GM15510 (cell line): ENCODE data around the gene COQ3.

Experiments used
- POLR2A ChIP-seq: IDR thresholded peaks from 3 replicates; pipeline ENCODE4 v1.6.1; 2011; ENCODE audit warnings: borderline replicate concordance; ENCODE audit not compliant: insufficient read length; ENCODE audit errors: extremely low read depth

The COQ3 gene

GRCh38 chr6:99415446-99415845, 21.5 kb upstream of the COQ3 start:
- no peak for TF ChIP-seq POLR2A

DNA sequence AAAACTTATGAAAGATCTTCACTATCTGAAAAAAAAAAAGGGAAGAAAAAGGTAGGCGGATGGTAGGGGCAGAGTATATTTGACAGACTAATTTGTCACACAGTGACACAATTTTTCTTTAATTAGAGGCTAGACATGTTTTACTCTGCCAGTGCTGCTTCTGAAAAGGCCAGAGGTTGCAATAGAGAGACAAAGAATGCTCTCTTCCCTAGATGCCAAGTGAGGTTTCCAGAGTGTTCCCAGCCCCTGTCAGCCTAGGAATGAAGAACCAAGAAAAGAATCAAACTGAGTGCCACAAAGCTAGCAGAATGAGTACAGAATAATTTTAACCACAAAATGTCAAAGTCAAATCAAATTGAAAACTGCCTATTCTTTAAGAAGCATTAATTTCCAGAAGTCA, 18.1 kb upstream of the COQ3 start:
- no peak for TF ChIP-seq POLR2A

- no peak for TF ChIP-seq POLR2A
Measured at GRCh38 chr6:99409672-99410071, 15.7 kb upstream of the COQ3 start.

DNA sequence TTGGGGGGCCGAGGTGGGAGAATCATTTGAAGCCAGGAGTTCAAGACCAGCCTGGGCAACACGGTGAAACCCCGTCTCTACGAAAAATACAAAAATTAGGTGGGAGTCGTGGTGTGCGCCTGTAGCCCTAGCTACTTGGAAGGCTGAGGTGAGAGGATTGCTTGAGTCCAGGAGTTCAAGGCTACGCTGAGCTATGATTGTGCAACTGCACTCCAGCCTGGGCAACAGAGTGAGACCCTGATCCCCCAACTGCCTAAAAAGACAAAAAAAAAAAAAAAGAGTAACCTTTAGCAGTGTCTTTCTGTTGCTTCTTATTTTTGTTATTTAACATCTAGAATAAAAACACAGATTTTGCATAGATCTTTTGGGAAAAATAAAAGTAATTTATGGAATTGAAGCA, 13.1 kb upstream of the COQ3 start:
- TF ChIP-seq POLR2A = no peak

DNA sequence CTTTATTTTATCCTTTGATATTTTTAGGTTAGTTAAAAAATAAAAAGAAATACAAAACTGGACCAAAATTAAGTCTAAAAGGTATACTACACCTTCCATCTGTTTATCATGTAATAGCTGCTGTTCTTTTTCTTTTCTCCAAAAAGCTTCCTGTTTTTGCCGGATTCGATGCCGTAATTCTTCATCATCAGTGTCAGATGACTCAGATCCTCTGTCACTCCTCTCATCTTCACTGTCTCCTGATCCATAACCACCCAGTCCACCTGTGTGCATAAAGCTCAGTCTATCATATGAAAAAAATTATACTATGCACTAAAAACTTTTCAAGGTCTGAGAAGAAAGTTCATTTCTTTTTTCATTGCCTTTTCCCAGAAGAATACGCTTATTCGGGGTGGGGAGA, 8.5 kb upstream of the COQ3 start:
- TF ChIP-seq POLR2A = no peak

DNA sequence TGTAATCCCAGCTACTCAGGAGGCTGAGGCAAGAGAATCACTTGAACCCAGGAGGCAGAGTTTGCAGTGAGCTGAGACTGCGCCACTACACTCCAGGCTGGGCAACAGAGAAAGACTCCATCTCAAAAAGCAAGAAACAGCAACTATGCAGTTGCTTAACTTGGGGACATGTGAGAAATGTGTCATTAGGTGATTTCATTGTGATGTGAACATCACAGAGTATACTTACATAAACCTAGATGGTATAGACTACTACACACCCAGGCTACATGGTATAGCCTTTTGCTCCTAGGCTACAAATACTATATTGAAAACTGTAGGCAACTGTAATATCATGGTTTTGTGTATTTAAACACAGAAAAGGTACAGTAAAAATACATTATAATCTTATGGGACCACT, 3.3 kb upstream of the COQ3 start:
- no peak for TF ChIP-seq POLR2A

DNA sequence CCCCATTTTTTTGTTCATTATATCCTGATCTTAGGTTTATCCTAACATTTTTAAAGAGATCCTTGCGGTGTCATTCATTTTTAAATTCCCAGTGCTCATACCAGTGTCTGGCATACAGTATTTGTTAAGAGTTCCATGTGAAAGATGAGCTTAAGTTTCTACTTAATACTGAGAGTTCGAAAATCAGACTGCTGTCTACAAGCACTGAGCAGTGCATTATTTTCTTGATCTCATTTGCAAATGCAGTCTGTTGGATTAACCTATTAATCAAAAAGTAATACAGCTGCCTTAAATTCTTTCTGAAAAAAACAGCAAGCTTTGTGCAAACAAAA, 663 bp downstream of the COQ3 start:
- no peak for TF ChIP-seq POLR2A

DNA sequence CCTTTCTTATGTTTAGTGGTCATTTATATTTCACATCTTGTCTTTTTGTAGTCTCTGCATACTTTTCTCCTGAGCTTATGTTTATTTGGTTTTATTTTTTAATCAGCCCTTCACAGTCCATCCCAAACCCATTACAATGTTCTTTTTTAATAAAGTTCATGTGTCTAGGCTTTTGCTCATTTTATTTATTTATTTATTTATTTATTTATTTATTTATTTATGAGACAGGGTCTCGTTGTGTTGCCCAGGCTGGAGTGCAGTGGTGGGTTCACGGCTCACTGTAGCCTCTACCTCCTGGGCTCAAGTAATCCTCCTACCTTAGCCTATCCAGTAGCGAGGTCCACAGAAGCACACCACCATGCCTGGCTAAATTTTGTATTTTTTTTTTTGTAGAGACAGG, 3.1 kb downstream of the COQ3 start:
- TF ChIP-seq POLR2A = no peak

GRCh38 chr6:99384507-99384906, 9.5 kb downstream of the COQ3 start:
- no peak for TF ChIP-seq POLR2A

DNA sequence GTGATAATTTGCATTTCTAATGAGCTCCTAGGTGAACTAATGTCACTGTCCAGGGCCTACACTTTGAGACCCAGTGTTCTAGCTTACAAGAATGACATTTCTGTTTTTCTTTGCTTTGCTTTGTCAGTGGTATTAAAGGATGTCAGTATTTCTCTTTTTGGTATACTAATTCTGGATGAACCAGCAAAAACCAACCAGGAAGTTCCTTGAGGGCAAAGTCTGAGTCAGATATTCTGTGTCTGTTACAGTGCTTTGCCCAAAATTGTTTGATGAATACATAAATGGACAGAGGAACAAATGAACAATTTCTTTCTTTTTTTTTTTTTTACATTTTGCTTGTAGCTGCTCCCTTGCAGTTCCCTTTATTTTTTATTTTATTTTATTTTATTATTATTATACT, 15.4 kb downstream of the COQ3 start:
- TF ChIP-seq POLR2A = no peak

DNA sequence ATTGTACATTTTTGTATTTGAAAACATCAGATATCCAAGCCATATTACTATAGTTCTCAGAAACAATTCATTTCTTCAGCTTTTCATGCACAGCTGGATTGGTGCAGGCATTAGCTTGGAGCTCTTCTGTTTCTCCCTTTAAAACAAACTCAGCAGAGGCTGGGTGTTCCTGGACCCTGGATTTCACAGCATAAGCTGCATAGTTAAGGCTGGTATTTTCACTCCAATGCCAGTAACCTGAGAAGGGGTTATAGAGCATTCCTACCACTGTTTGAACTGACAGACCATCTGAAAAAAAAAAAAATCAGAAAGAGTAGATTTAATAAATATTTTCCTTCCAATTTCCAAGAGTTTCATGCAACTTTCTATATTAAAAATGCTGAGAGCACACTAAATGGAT, 24.5 kb downstream of the COQ3 start:
- no peak for TF ChIP-seq POLR2A

DNA sequence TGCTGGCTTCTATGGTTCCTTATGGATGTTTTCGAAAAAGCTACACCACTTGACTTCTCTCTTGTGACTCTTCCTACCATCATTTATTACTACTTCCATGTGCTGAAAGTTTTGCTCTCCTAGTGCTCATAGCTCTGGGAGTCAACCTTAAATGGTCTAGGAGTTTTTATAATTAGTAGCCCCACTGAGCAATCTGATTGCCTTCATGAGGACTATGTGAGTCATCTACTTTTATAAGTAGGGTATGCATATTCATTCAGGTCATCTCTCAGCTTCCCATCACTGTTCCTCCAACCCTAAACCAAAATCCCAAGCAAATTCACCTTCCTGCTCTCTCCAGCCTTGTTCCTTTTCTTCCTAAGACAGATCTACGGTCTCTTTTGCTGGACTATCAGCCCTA, 27.1 kb downstream of the COQ3 start:
- TF ChIP-seq POLR2A = no peak

DNA sequence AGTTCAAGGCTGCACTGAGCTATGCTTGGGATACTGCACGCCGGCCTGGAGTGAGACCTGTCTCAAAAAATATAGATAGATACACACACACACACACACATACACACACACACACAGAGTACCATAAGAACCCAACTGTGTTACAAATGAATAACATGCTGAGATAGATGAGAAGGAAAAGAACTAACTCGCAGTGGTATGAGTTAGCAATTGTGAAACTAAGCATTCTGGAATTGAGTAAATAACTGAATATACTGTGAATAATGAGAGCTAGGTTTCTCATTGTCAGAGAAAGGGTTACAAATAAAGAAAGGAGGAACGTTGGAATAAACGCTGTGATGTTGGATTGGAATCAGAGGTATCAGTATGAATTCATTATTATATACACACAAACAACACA, 30.0 kb downstream of the COQ3 start:
- no peak for TF ChIP-seq POLR2A

DNA sequence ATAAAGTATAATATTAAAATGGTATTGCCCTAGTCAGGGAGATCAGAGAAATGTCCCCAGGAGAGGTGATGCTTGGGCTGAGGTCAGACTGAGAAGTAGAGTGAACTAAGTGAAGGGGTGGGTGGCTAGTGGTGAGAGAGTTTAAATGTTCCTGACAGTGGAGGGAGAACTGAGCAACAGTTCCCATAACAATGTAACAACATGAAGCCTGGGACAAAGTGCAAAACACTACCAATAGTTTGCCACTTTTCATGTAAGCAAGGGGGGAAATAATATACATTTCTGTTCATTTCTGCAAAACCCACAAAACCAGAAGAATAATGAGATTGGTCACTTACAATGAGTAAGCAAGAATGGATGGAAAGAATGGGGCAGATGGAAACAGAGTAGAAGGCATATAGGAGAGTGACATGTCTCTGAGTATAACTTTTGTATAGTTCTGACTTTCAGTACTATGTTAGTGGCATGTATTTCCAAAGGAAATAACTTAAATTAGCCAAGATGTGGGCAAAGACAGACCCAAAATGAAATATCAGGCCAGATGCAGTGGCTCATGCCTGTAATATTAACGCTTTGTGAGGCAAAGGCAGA, 31.2 kb downstream of the COQ3 start:
- TF ChIP-seq POLR2A = no peak

DNA sequence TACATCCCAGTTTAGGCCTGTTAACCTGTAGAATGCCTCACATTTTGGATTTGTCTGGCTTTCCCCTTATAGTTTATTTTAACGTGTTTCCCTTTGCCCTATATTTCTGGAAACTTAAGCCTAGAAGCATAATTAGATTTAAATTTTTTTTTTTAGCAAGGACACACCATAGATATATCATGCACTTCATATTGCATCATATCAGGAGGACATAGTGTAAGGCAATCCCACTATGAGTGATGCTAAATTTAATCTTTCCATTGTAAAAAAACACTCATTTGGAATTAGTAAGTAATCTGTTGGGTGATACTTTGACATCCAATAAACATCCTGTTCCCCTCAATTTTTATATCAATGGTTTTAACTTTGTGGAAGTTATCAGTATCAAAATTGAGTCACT, 34.2 kb downstream of the COQ3 start:
- no peak for TF ChIP-seq POLR2A

GRCh38 chr6:99356641-99357040, 37.4 kb downstream of the COQ3 start:
- no peak for TF ChIP-seq POLR2A

- TF ChIP-seq POLR2A = no peak
Measured at GRCh38 chr6:99354983-99355382, 39.0 kb downstream of the COQ3 start.
